IMR-90 (cell line): ENCODE results near the gene PUS3.

Experiments
- BHLHE40 ChIP-seq: fragments of 150-350 bp; IDR thresholded peaks from 2 replicates; pipeline ENCODE4 v1.6.1; 2016; ENCODE audit warnings: mild to moderate bottlenecking, low read depth, low read length
- CEBPB ChIP-seq: IDR thresholded peaks from 2 replicates; pipeline ENCODE4 v1.6.1; 2012; ENCODE audit warnings: low read depth, low read length, improper control_type of control experiment
- CTCF ChIP-seq: conservative IDR thresholded peaks from 2 replicates; pipeline ENCODE4 v1.5.1; 2012; ENCODE audit warnings: mild to moderate bottlenecking, low read depth, low read length, improper control_type of control experiment
- FOS ChIP-seq: fragments of 150-350 bp; IDR thresholded peaks from 2 replicates; pipeline ENCODE4 v1.6.1; 2016; ENCODE audit warnings: low read depth, low read length
- MAFK ChIP-seq: IDR thresholded peaks from 2 replicates; pipeline ENCODE4 v1.6.1; 2012; ENCODE audit warnings: low read depth, low read length, improper control_type of control experiment
- MAZ ChIP-seq: IDR thresholded peaks from 2 replicates; pipeline ENCODE4 v1.6.1; 2012; ENCODE audit warnings: low read depth, mild to moderate bottlenecking, low read length, improper control_type of control experiment, moderate library complexity, borderline replicate concordance
- MXI1 ChIP-seq: IDR thresholded peaks from 2 replicates; pipeline ENCODE4 v1.6.1; 2012; ENCODE audit warnings: low read depth, mild to moderate bottlenecking, low read length, moderate library complexity, borderline replicate concordance
- POLR2A ChIP-seq: IDR thresholded peaks from 2 replicates; pipeline ENCODE4 v1.6.1; 2012; ENCODE audit warnings: mild to moderate bottlenecking, low read depth, low read length
- RAD21 ChIP-seq: IDR thresholded peaks from 2 replicates; pipeline ENCODE4 v1.6.1; 2012; ENCODE audit warnings: low read length, improper control_type of control experiment
- RCOR1 ChIP-seq: IDR thresholded peaks from 2 replicates; pipeline ENCODE4 v1.6.1; 2012; ENCODE audit warnings: mild to moderate bottlenecking, low read length, improper control_type of control experiment; ENCODE audit not compliant: insufficient replicate concordance
- RFX5 ChIP-seq: IDR thresholded peaks from 2 replicates; pipeline ENCODE4 v1.8.0; 2012; ENCODE audit warnings: low read depth, mild to moderate bottlenecking, low read length, moderate library complexity

GRCh38 chr11:125938418-125938817 is 35.4 kb upstream of the PUS3 start:
- no peak for TF ChIP-seq POLR2A
- TF ChIP-seq MAFK: no peak
- TF ChIP-seq CEBPB: no peak
- no peak for TF ChIP-seq CTCF
- no peak for TF ChIP-seq FOS
- no peak for TF ChIP-seq BHLHE40
- TF ChIP-seq RCOR1: no peak
- no peak for TF ChIP-seq RFX5
- TF ChIP-seq MAZ: no peak
- TF ChIP-seq RAD21: no peak
- TF ChIP-seq MXI1: no peak
